ENCODE results near the gene ATXN1. TPM values are rescaled to one million over a fixed set of nuclear protein-coding genes. Genes with fewer than 3 reads are reported as not detected.

ATXN1 gene
- total and polyA plus RNA-seq, 2 experiments from 2014 or later = 14.2 to 20.1 TPM

- no peaks in the 10 kb centered on the region for H3K4me1 ChIP-seq (ENCODE audit: insufficient read depth)
- no peak overlapping the region for H3K4me2 ChIP-seq (ENCODE audit: unreplicated experiment)
- no peaks in the 10 kb centered on the region for H3F3A ChIP-seq (ENCODE audit: insufficient read depth)
- H3K27me3 ChIP-seq (replicated peaks; ENCODE audit: insufficient read depth) = no peaks in the 10 kb centered on the region
- H2AFZ ChIP-seq = no peak overlapping the region
- peaks cover 7% of the 10 kb centered on the region; the same call in 1 of the 2 replicates for H3K36me3 ChIP-seq (ENCODE audit: low read depth)
- TF ChIP-seq EZH2 (IDR thresholded peaks at IDR 0.05; ENCODE audit: insufficient read depth, poor library complexity, severe bottlenecking) (no peak), EZH2phosphoT487 (IDR thresholded peaks at IDR 0.05; ENCODE audit: insufficient read depth, low read depth) (no peak)
- DNase-seq = no peak
- H3K9me2 ChIP-seq (ENCODE audit: insufficient read depth) = no peaks in the 10 kb centered on the region
- in situ Hi-C loops (cut with MboI) = no loop called here
- H3K27ac ChIP-seq = no peak overlapping the region
- no peaks in the 10 kb centered on the region for H4K20me1 ChIP-seq (ENCODE audit: insufficient read depth)
- no peaks in the 10 kb centered on the region for H3K9me3 ChIP-seq (ENCODE audit: low read depth)
- 77 to 80% methylated on average over 8 of the region's 8 CpGs for WGBS, 2 experiments (ENCODE audit: low coverage in 1 of 2, low lambda C conversion rate in 2 of 2, missing lambda C conversion rate in 2 of 2)
- H3K4me3 ChIP-seq = no peak overlapping the region
- no peak overlapping the region for H3K9ac ChIP-seq
- no peaks in the 10 kb centered on the region; the same call in 1 of the 2 replicates for H3K79me2 ChIP-seq (ENCODE audit: insufficient read depth)
Observed at GRCh38 chr6:16595514-16596120, 165.6 kb downstream of the ATXN1 start.

DNA sequence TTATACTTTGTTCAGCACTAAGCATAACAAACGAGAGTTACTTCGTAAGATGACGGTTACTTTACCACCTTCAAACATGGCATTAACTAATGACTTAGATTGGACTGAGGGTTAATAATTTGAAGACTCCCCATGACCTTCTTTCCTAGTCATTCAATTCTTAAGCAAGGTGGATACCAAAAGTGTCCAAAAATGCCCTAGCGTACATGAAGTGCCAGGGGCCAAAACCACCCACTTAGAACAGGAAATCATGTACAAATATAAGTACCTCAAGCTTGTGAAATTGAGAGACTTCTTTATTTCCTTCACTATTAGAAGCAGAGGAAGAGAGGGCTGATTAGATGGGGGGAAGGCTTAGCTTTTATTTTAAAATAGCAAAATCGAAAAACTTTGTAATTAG, 166.4 kb downstream of the ATXN1 start:
- H3K79me2 ChIP-seq (ENCODE audit: insufficient read depth) = no peaks in the 10 kb centered on the region; the same call in 1 of the 2 replicates
- no peaks in the 10 kb centered on the region for H3F3A ChIP-seq (ENCODE audit: insufficient read depth)
- no peaks in the 10 kb centered on the region for H3K9me2 ChIP-seq (ENCODE audit: insufficient read depth)
- no peaks in the 10 kb centered on the region for H3K9me3 ChIP-seq (ENCODE audit: low read depth)
- no peaks in the 10 kb centered on the region for H4K20me1 ChIP-seq (ENCODE audit: insufficient read depth)
- H3K4me1 ChIP-seq (ENCODE audit: insufficient read depth) = no peaks in the 10 kb centered on the region
- no peak overlapping the region for H3K27ac ChIP-seq
- no peak for TF ChIP-seq EZH2phosphoT487 (IDR thresholded peaks at IDR 0.05; ENCODE audit: insufficient read depth, low read depth)
- TF ChIP-seq EZH2 (IDR thresholded peaks at IDR 0.05; ENCODE audit: insufficient read depth, poor library complexity, severe bottlenecking) = no peak
- H3K27me3 ChIP-seq (replicated peaks; ENCODE audit: insufficient read depth) = no peaks in the 10 kb centered on the region
- 96 to 97% methylated on average over 5 of the region's 5 CpGs for WGBS, 2 experiments (ENCODE audit: low coverage in 1 of 2, low lambda C conversion rate in 2 of 2, missing lambda C conversion rate in 2 of 2)
- in situ Hi-C loops (cut with MboI) = no loop called here
- no peak for DNase-seq
- H3K36me3 ChIP-seq (ENCODE audit: low read depth) = peaks cover 7% of the 10 kb centered on the region; the same call in 1 of the 2 replicates
- no peak overlapping the region for H3K9ac ChIP-seq
- H3K4me3 ChIP-seq = no peak overlapping the region
- H2AFZ ChIP-seq = no peak overlapping the region
- H3K4me2 ChIP-seq (ENCODE audit: unreplicated experiment) = no peak overlapping the region

DNA sequence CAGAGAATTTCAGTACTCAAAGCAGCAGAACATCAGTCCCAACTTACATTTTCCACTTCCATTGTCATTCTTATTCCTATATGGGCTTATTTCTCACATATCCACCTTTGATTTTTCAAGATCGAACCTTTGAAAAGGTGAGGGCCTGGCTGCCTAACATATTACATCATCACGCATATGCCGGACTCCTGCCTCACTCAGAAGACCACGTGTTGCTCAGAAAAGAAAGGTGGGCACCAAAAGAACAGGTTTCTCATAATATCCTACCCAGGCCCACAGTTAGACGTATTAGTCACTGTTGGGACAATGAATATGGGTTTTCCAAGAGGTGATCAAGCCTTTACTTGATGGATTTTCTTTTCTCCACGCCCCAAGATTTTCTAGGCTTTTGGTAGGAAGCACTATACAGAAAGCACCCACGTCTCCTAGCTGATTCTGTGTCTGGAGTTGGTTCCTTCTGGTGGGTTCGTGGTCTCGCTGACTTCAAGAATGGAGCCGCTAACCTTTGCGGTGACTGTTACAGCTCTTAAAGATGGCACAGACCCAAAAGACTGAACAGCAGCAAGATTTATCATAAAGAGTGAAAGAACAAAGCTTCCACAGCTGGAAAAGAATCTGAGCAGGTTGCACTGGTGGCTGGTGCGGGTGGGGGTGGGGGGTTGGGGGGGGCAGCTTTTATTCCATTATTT, 168.9 kb downstream of the ATXN1 start:
- Histone ChIP-seq H4K20me1 (ENCODE audit: insufficient read depth) (no peaks in the 10 kb centered on the region), H3K9ac (no peak overlapping the region), H3K4me1 (ENCODE audit: insufficient read depth) (no peaks in the 10 kb centered on the region), H3K79me2 (ENCODE audit: insufficient read depth) (no peaks in the 10 kb centered on the region; the same call in 1 of the 2 replicates), H3K36me3 (ENCODE audit: low read depth) (peaks cover 7% of the 10 kb centered on the region; the same call in 1 of the 2 replicates), H3K4me2 (ENCODE audit: unreplicated experiment) (no peak overlapping the region), H3K9me2 (ENCODE audit: insufficient read depth) (no peaks in the 10 kb centered on the region), H2AFZ (no peak overlapping the region), H3K9me3 (ENCODE audit: low read depth) (no peaks in the 10 kb centered on the region), H3K27me3 (replicated peaks; ENCODE audit: insufficient read depth) (no peaks in the 10 kb centered on the region), H3K27ac (no peak overlapping the region), H3K4me3 (no peak overlapping the region), H3F3A (ENCODE audit: insufficient read depth) (no peaks in the 10 kb centered on the region)
- 92% methylated on average over 12 of the region's 12 CpGs for WGBS, 2 experiments (ENCODE audit: low coverage in 1 of 2, low lambda C conversion rate in 2 of 2, missing lambda C conversion rate in 2 of 2)
- in situ Hi-C loops (cut with MboI) = no loop called here
- TF ChIP-seq EZH2phosphoT487 (IDR thresholded peaks at IDR 0.05; ENCODE audit: insufficient read depth, low read depth) (no peak), EZH2 (IDR thresholded peaks at IDR 0.05; ENCODE audit: insufficient read depth, poor library complexity, severe bottlenecking) (no peak)
- DNase-seq = no peak

DNA sequence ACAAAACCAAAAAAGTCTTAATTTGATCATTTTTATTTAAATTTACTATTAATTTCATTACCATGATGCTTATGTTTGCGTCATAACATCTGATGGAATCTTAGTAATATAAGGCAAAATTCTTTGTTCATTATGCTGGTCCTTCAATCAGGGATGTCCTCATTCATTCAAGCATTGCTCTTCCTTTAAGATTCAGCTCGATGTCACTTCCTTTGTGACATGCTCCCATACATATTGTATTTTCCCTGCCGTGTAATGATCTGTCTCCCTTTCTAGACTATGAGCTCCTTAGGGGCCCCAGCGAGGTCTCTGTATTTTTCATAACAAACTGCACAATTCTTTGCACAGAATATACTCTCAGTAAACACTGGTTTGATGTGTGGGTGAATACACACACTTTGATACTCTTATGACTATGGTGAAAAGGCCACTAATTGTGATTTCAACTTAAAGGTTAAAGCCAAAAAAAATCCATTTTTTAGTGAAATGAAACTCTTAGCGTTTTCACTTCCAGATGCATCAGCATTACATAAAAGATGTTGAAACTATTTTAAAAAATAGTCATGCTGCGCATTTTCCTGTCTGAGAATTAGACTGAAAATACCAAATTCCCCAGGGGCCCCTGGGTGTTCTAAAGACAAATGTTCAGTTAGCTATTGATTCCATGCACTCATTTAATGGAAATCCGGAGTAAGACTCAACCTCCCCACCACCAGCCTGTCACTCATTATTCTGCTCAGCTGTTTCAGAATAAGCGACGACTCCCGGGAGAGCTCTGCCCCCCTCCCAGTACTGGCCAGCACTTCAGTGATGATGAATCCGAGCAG, 169.7 kb downstream of the ATXN1 start:
- in situ Hi-C loops (cut with MboI) = no loop called here
- H3K9me2 ChIP-seq (ENCODE audit: insufficient read depth) = no peaks in the 10 kb centered on the region
- no peaks in the 10 kb centered on the region for H3K4me1 ChIP-seq (ENCODE audit: insufficient read depth)
- H3K4me2 ChIP-seq (ENCODE audit: unreplicated experiment) = no peak overlapping the region
- no peak overlapping the region for H3K9ac ChIP-seq
- no peak overlapping the region for H2AFZ ChIP-seq
- no peaks in the 10 kb centered on the region; the same call in 1 of the 2 replicates for H3K79me2 ChIP-seq (ENCODE audit: insufficient read depth)
- no peak for TF ChIP-seq EZH2phosphoT487 (IDR thresholded peaks at IDR 0.05; ENCODE audit: insufficient read depth, low read depth)
- TF ChIP-seq EZH2 (IDR thresholded peaks at IDR 0.05; ENCODE audit: insufficient read depth, poor library complexity, severe bottlenecking) = no peak
- H3K27ac ChIP-seq = no peak overlapping the region
- no peaks in the 10 kb centered on the region for H3K27me3 ChIP-seq (replicated peaks; ENCODE audit: insufficient read depth)
- WGBS, 2 experiments (ENCODE audit: low coverage in 1 of 2, low lambda C conversion rate in 2 of 2, missing lambda C conversion rate in 2 of 2) = 59 to 64% methylated on average over 11 of the region's 11 CpGs
- H4K20me1 ChIP-seq (ENCODE audit: insufficient read depth) = no peaks in the 10 kb centered on the region
- peaks cover 7% of the 10 kb centered on the region; the same call in 1 of the 2 replicates for H3K36me3 ChIP-seq (ENCODE audit: low read depth)
- peak; percentile 38 for DNase-seq
- no peak overlapping the region for H3K4me3 ChIP-seq
- no peaks in the 10 kb centered on the region for H3K9me3 ChIP-seq (ENCODE audit: low read depth)
- H3F3A ChIP-seq (ENCODE audit: insufficient read depth) = no peaks in the 10 kb centered on the region

All from GM23248 (cell line).